Measurements from ENCODE around the gene PFN1. TPM values are rescaled to one million over a fixed set of nuclear protein-coding genes. Genes with fewer than 3 reads are reported as not detected.
A peak's percentile ranks its signal among the peaks of the same experiment; 100 is the strongest.

The PFN1 gene
- total RNA-seq, 3 donors from 2014 or later: 605 to 825 (median 723) TPM

DNA sequence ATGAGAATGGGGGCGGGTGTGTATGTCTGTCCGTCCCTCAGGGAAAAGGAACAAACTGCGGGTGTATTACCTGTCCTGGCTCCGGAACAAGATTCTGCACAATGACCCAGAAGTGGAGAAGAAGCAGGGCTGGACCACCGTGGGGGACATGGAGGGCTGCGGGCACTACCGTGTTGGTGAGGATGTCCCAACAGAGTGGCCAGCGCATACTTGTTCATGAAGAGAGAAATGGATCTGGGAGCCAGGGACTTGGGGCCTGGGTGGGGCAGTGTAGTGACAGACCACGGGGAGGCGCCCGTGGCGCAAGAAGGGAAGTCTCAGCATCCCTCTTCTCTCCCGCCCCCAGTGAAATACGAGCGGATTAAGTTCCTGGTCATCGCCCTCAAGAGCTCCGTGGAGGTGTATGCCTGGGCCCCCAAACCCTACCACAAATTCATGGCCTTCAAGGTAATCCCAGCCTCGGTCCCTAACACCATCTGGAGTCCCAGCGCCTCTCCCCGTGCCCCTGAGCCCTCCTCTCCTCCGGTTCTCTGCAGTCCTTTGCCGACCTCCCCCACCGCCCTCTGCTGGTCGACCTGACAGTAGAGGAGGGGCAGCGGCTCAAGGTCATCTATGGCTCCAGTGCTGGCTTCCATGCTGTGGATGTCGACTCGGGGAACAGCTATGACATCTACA is 52.5 kb downstream of the PFN1 start:
- Histone ChIP-seq H3K4me3 (no peak overlapping the region), H3K9me3 (no peaks in the 10 kb centered on the region), H3K4me1 (ENCODE audit: low read depth) (peaks cover 17% of the 10 kb centered on the region), H3K36me3 (ENCODE audit: low read depth) (peaks cover 3% of the 10 kb centered on the region)
- DNase-seq: peak in 2 of 3 donors; percentile 21 to 45
- ATAC-seq: no peak
- TF ChIP-seq, protein P1, sequence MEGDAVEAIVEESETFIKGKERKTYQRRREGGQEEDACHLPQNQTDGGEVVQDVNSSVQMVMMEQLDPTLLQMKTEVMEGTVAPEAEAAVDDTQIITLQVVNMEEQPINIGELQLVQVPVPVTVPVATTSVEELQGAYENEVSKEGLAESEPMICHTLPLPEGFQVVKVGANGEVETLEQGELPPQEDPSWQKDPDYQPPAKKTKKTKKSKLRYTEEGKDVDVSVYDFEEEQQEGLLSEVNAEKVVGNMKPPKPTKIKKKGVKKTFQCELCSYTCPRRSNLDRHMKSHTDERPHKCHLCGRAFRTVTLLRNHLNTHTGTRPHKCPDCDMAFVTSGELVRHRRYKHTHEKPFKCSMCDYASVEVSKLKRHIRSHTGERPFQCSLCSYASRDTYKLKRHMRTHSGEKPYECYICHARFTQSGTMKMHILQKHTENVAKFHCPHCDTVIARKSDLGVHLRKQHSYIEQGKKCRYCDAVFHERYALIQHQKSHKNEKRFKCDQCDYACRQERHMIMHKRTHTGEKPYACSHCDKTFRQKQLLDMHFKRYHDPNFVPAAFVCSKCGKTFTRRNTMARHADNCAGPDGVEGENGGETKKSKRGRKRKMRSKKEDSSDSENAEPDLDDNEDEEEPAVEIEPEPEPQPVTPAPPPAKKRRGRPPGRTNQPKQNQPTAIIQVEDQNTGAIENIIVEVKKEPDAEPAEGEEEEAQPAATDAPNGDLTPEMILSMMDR (IDR thresholded peaks at IDR 0.05): no peak
- intact Hi-C loops (cut with DNase I, micrococcal nuclease): loop anchor here in 1 of 2 donors (10.0 kb wide), 1 partner anchor 171 kb away; no protein-coding TSS in a partner anchor

Small RNA genes lying within 50 kb of the gene (microRNA-seq; reads per million reads assigned to microRNA genes)
- gene MIR6864: not detected
- not detected for gene MIR6865

Other genes starting within 250 kb of the PFN1 start
- gene PELP1, start 244.4 kb downstream of the PFN1 start, total RNA-seq: 10 to 100 TPM; 30.1 to 51.2 (median 35.6) TPM
- 10 to 100 TPM; 29.7 to 56.5 (median 49.9) TPM for gene ARRB2, start 237.9 kb downstream of the PFN1 start, total RNA-seq
- gene MED11, start 217.1 kb downstream of the PFN1 start, total RNA-seq: 10 to 100 TPM; 21.4 to 28.3 (median 22.2) TPM
- 1 to 10 TPM; 1.2 to 1.4 (median 1.3) TPM for gene ZMYND15, start 208.7 kb downstream of the PFN1 start, total RNA-seq
- gene CXCL16, start 208.6 kb downstream of the PFN1 start, total RNA-seq: 10 to 100 TPM; 20.3 to 41.9 (median 30.2) TPM
- gene TM4SF5, start 176.6 kb downstream of the PFN1 start, total RNA-seq: 10 to 100 TPM in 2 of 3 donors, 1 to 10 TPM in 1; 5.0 to 20.7 (median 12.5) TPM
- 1 to 10 TPM in 2 of 3 donors, under 1 TPM in 1; 0.67 to 2.3 (median 2.1) TPM for gene VMO1, start 162.2 kb downstream of the PFN1 start, total RNA-seq
- not detected for gene GLTPD2, start 159.6 kb downstream of the PFN1 start, total RNA-seq
- 100 to 1,000 TPM in 2 of 3 donors, 10 to 100 TPM in 1; 71.5 to 122 (median 109) TPM for gene PSMB6, start 152.4 kb downstream of the PFN1 start, total RNA-seq
- 10 to 100 TPM; 24.4 to 29.8 (median 29.2) TPM for gene PLD2, start 141.4 kb downstream of the PFN1 start, total RNA-seq
- gene MINK1, start 115.2 kb downstream of the PFN1 start, total RNA-seq: 100 to 1,000 TPM; 140 to 227 (median 170) TPM
- 1 to 10 TPM in 1 of 3 donors, under 1 TPM in 2; 0.52 to 2.6 (median 0.80) TPM for gene C17orf107, start 49.0 kb downstream of the PFN1 start, total RNA-seq
- gene CHRNE, start 45.4 kb downstream of the PFN1 start, total RNA-seq: 1 to 10 TPM in 1 of 3 donors, under 1 TPM in 1, not detected in 1; 0.24 to 1.3 TPM
- gene GP1BA, start 16.3 kb downstream of the PFN1 start, total RNA-seq: not detected
- 10 to 100 TPM; 68.4 to 87.2 (median 72.8) TPM for gene SLC25A11, start 8.5 kb downstream of the PFN1 start, total RNA-seq
- gene RNF167, start 8.3 kb downstream of the PFN1 start, total RNA-seq: 100 to 1,000 TPM in 2 of 3 donors, 10 to 100 TPM in 1; 90.8 to 118 (median 114) TPM
- gene ENO3, start 2.6 kb upstream of the PFN1 start, total RNA-seq: 10 to 100 TPM in 2 of 3 donors, 1 to 10 TPM in 1; 8.6 to 12.4 (median 10.1) TPM
- 10 to 100 TPM; 41.3 to 54.0 (median 51.7) TPM for gene SPAG7, start 19.3 kb upstream of the PFN1 start, total RNA-seq
- 10 to 100 TPM; 56.6 to 71.7 (median 57.1) TPM for gene CAMTA2, start 39.1 kb upstream of the PFN1 start, total RNA-seq
- 1 to 10 TPM; 1.8 to 4.5 (median 3.5) TPM for gene INCA1, start 49.0 kb upstream of the PFN1 start, total RNA-seq
- 100 to 1,000 TPM; 219 to 286 (median 273) TPM for gene KIF1C, start 49.4 kb upstream of the PFN1 start, total RNA-seq
- gene SLC52A1, start 86.9 kb upstream of the PFN1 start, total RNA-seq: 1 to 10 TPM; 3.0 to 5.3 (median 3.6) TPM
- 10 to 100 TPM in 2 of 3 donors, 1 to 10 TPM in 1; 8.0 to 11.2 (median 10.8) TPM for gene ZFP3, start 129.9 kb upstream of the PFN1 start, total RNA-seq
- gene ZNF232, start 163.3 kb upstream of the PFN1 start, total RNA-seq: 10 to 100 TPM in 1 of 3 donors, 1 to 10 TPM in 2; 8.2 to 12.1 (median 8.4) TPM
- gene USP6, start 167.5 kb upstream of the PFN1 start, total RNA-seq: under 1 TPM in 2 of 3 donors, not detected in 1; 0.09 to 0.10 TPM
- gene ZNF594, start 243.3 kb upstream of the PFN1 start, total RNA-seq: 10 to 100 TPM in 1 of 3 donors, 1 to 10 TPM in 2; 4.7 to 10.9 (median 6.5) TPM